Heart left ventricle (tissue), 16 donors: ENCODE results near the gene MIER2. TPM values are rescaled to one million over a fixed set of nuclear protein-coding genes. Genes with fewer than 3 reads are reported as not detected.

Source experiments
- ATAC-seq, 4 donors: fragments of 200-7000 bp; cut with Tn5 transposase; one replicate each; pipeline ENCODE4 v1.9.1; 2020 to 2022; ENCODE audit warnings: moderate library complexity in 4 of 4, mild to moderate bottlenecking in 3 of 4, moderate number of reproducible peaks in 1 of 4
- DNase-seq, 5 donors: peaks; one replicate each; pipeline ENCODE4 v3.0.0-alpha.2; 2020
- H3K27ac ChIP-seq, 12 donors: fragments of 200-600 bp; sonication (generic) in 4 of 12; one replicate each; pipeline versions ENCODE4 v1.5.0 to v1.8.0; 2016 to 2022; ENCODE audit warnings: mild to moderate bottlenecking in 2 of 12
- H3K27me3 ChIP-seq, 9 donors: fragments of 200-600 bp; sonication (generic) in 2 of 9; one replicate each; pipeline versions ENCODE4 v1.5.1 to v1.8.0; 2016 to 2022; ENCODE audit warnings: mild to moderate bottlenecking in 3 of 9
- H3K36me3 ChIP-seq, 9 donors: fragments of 200-600 bp; sonication (generic) in 2 of 9; one replicate each; pipeline versions ENCODE4 v1.5.0 to v1.8.0; 2018 to 2022; ENCODE audit warnings: mild to moderate bottlenecking in 2 of 9
- H3K4me1 ChIP-seq, 12 donors: fragments of 200-600 bp; sonication (generic) in 4 of 12; one replicate each; pipeline versions ENCODE4 v1.5.0 to v1.8.0; 2016 to 2022; ENCODE audit warnings: mild to moderate bottlenecking in 3 of 12
- H3K4me3 ChIP-seq, 12 donors: fragments of 200-600 bp; sonication (generic) in 4 of 12; one replicate each; pipeline versions ENCODE4 v1.5.0 to v1.8.0; 2017 to 2022; ENCODE audit warnings: mild to moderate bottlenecking in 9 of 12, moderate library complexity in 4 of 12
- H3K9me3 ChIP-seq, 12 donors: fragments of 200-600 bp; sonication (generic) in 4 of 12; one replicate each; pipeline versions ENCODE4 v1.5.0 to v1.8.0; 2016 to 2022; ENCODE audit warnings: mild to moderate bottlenecking in 1 of 12
- CTCF ChIP-seq, 12 donors: fragments of 200-600 bp; sonication (generic) in 4 of 12; IDR thresholded peaks; one replicate each; pipeline versions ENCODE4 v1.5.0 to v1.8.0; 2018 to 2022; ENCODE audit warnings: antibody characterized with exemption in 12 of 12, mild to moderate bottlenecking in 5 of 12
- POLR2A ChIP-seq, 2 donors: fragments of 450-650 bp; IDR thresholded peaks; one replicate each; pipeline ENCODE4 v1.6.1; 2017; ENCODE audit warnings: antibody characterized with exemption in 2 of 2, mild to moderate bottlenecking in 2 of 2, moderate library complexity in 2 of 2
- WGBS, 4 donors: extraction: QIAGEN DNeasy Blood & Tissue Kit in 2 of 4; methylation state at CpG; one replicate each; pipeline versions ENCODE4 v1.1.5 to v1.1.7; 2013 to 2018; 5-methylcytosine and 5-hydroxymethylcytosine counted together
- intact Hi-C, 10 donors: fragments of 100-400 bp; cut with DNase I; formaldehyde crosslinking; loops; one replicate each; pipeline versions ENCODE4 v1.11.1 to v1.14.2; 2022
- polyA plus RNA-seq, 2 donors: library from polyadenylated mRNA; stranded (reverse); fragments of 200-250 nt; gene quantifications; one replicate each; pipeline ENCODE4 v1.2.3, GENCODE V29; 2013
- total RNA-seq, 9 donors: library from RNA; depleted of rRNA in 2 of 9; stranded (reverse); fragments of >200 nt in 2 of 9; fragmentation: NEBNext Ultra II Directional in 3 of 9; extraction: Animal tissue kit (Norgen Biotek cat#: 25700) in 3 of 9; gene quantifications; one replicate each; pipeline versions ENCODE4 v1.1.0 to v1.2.4, GENCODE V29; 2016 to 2023
- donor health status: ischemic (EF 13 %, LVEDD 7.1; RV severe dilation, severe dysfunction).
- donor health status: healthy with polysubstance abuse.
- donor health status: DM: no; HTN: yes; CAD: no.
- donor health status: DM: no; HTN: no; CAD: no.
- donor health status: ischemic (EF 25% LVEDD 6.9; RV normal size, moderate dysfunction).
- donor health status: ischemic (EF 25% LVEDD 5.7; RV mildly dilated, moderate dysfunction).
- donor health status: healthy.
- donor health status: DM: yes; HTN: yes; CAD: no.
- donor health status: ischemic (EF 35%, LVEDD 5.7; RV mildly dilated, moderate dysfunction).
- donor health status: nonischemic (EF 11% LVEDD 7.7; RV severe dilation, severe dysfunction).
- donor health status: DM: yes; HTN: yes; CAD: no.
- donor health status: PGD.
- donor health status: ischemic (EF 29% LVEDD 5.4; RV normal size, mild dysfunction).
- donor health status: nonischemic (EF 23%, LVEDD 6.1; RV moderate dilation, normal function).

The MIER2 gene
- total and polyA plus RNA-seq, 11 donors, result 15.7 to 30.3 (median 19.5) TPM

DNA sequence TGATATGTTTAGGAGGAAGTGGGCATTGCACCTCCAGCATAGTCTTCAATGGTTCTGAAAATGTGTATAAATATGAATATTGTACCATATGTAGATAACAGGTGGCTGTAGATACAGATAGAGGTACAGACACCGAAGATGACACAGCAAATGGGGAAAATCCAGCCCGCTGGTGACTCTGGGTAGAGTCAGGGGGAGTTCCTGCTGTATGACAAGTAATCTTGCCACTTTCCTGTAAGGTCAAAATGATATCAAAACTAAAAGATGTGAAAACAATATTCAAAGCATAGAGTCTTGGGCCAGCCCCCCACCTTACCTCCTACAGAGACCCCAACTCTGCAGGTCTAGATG, 46.6 kb upstream of the MIER2 start:
- WGBS, 4 donors, result 71 to 78% (median 76%) methylated on average over 2 of the region's 2 CpGs
- no peak overlapping the region for H3K4me3 ChIP-seq
- ATAC-seq (no peak), DNase-seq (no peak)
- H3K27ac ChIP-seq, result no peak overlapping the region
- no peaks in the 10 kb centered on the region for H3K4me1 ChIP-seq
- no peaks in the 10 kb centered on the region for H3K9me3 ChIP-seq
- H3K36me3 ChIP-seq, result no peaks in the 10 kb centered on the region
- TF ChIP-seq CTCF (IDR thresholded peaks at IDR 0.05) (no peak), POLR2A (IDR thresholded peaks at IDR 0.05) (no peak)
- H3K27me3 ChIP-seq, result peaks cover 0 to 30% (median 3%) of the 10 kb centered on the region in 9 donors
- intact Hi-C loops, result loop anchor here in 2 of 10 donors (10.0 kb wide), 2 partner anchors 84 to 94 kb away; a partner anchor contains a TSS

DNA sequence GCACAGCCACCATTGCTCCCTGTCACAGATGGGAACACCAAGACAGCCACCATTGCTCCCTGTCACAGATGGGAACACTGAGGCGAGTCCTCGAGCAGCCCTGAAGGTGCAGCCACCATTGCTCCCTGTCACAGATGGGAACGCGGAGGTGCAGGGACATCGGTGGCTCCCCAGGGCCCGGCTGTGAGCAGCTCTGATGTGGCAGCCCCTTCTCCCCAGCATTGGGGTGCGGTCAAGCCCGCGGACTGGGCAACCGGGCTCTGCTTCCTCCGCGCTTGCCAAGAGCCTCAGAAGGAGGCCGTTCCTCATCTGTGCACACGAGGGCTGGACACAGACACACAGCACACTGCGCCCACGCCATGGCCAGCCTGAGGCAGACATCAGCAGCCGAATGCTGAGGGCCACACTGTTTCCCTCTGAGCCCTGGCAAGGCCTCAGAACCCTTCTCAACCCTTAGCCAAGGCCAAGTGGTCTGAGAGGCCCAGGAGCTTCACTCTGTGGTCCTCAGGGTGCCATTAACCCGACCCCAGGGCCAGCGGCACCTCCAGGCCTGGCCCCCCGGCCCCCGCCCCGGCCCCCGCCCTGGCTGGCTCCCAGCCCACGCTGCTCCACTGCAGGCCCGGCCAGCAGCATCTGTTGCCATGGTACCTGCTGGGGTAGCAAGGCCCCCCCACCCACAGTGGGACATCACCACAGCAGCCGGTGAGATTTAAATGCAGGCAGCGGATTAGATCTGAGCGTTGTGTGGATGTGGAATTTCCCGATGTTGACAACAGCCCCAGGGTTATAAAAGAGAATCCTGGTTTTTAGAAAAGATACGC, 46.0 kb upstream of the MIER2 start:
- Histone ChIP-seq H3K4me1 (no peaks in the 10 kb centered on the region), H3K36me3 (no peaks in the 10 kb centered on the region), H3K27me3 (peaks cover 0 to 30% (median 3%) of the 10 kb centered on the region in 9 donors), H3K4me3 (no peak overlapping the region), H3K27ac (no peak overlapping the region), H3K9me3 (no peaks in the 10 kb centered on the region)
- TF ChIP-seq POLR2A (IDR thresholded peaks at IDR 0.05) (no peak), CTCF (IDR thresholded peaks at IDR 0.05) (no peak)
- intact Hi-C loops, result loop anchor here in 2 of 10 donors (10.0 kb wide), 2 partner anchors 84 to 94 kb away; a partner anchor contains a TSS
- 78 to 88% (median 84%) methylated on average over 14 to 30 of the region's 30 CpGs for WGBS, 4 donors
- DNase-seq (no peak), ATAC-seq (no peak)

DNA sequence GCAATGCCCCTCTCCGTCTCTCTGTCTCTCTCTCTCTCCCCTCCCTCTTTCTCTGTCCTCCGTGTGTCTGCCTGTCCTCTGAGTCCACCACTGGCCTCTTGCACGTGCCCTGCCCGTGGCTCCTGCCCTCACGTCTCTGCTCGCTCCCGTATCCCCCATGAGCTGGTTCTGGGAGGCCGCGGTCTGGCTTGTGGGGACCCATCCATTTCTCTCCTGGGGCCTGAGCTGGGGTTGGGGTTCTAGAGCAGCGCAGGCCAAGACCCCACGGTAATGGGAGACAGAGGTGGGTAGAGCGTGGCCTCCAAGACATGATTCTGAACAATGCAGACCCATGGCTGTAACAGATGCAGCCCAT, 45.3 kb upstream of the MIER2 start:
- 75 to 78% (median 78%) methylated on average over 12 of the region's 12 CpGs for WGBS, 4 donors
- intact Hi-C loops, result loop anchor here in 3 of 10 donors (10.0 kb wide), 2 partner anchors 85 to 95 kb away; a partner anchor contains a TSS
- H3K4me1 ChIP-seq, result no peaks in the 10 kb centered on the region
- TF ChIP-seq POLR2A (IDR thresholded peaks at IDR 0.05), result no peak
- TF ChIP-seq CTCF (IDR thresholded peaks at IDR 0.05), result no peak
- no peak overlapping the region for H3K4me3 ChIP-seq
- DNase-seq (no peak), ATAC-seq (no peak)
- H3K36me3 ChIP-seq, result no peaks in the 10 kb centered on the region
- H3K9me3 ChIP-seq, result no peaks in the 10 kb centered on the region
- no peak overlapping the region for H3K27ac ChIP-seq
- H3K27me3 ChIP-seq, result peaks cover 0 to 30% (median 3%) of the 10 kb centered on the region in 9 donors

GRCh38 chr19:389255-389934, 44.8 kb upstream of the MIER2 start:
- H3K36me3 ChIP-seq, result no peaks in the 10 kb centered on the region
- ATAC-seq, result peak in 1 of 4 donors; percentile 15
- peaks cover 0 to 32% (median 3%) of the 10 kb centered on the region in 9 donors for H3K27me3 ChIP-seq
- peak in 2 of 5 donors; percentile 12 to 16 for DNase-seq
- H3K27ac ChIP-seq, result no peak overlapping the region
- TF ChIP-seq POLR2A (IDR thresholded peaks at IDR 0.05) (no peak), CTCF (IDR thresholded peaks at IDR 0.05) (no peak)
- no peaks in the 10 kb centered on the region for H3K9me3 ChIP-seq
- H3K4me1 ChIP-seq, result no peaks in the 10 kb centered on the region
- intact Hi-C loops, result loop anchor here in 1 of 10 donors (10.0 kb wide), 1 partner anchor 95 kb away; no protein-coding TSS in a partner anchor
- 49 to 62% (median 60%) methylated on average over 18 to 21 of the region's 21 CpGs for WGBS, 4 donors
- H3K4me3 ChIP-seq, result no peak overlapping the region
